CD4-positive, alpha-beta T cell treated with Interleukin-15 for 1 hour (primary cell): Measurements from ENCODE around the gene ESR1.
"Not testable (repeated sequence)": the region's sequence is repeated elsewhere in the genome, so short reads cannot be mapped to it uniquely, and the experiment has no call there.

Experiments
- DNase-seq: peaks from one replicate; pipeline ENCODE4 v3.0.0-alpha.2; 2020

Gene ESR1

DNA sequence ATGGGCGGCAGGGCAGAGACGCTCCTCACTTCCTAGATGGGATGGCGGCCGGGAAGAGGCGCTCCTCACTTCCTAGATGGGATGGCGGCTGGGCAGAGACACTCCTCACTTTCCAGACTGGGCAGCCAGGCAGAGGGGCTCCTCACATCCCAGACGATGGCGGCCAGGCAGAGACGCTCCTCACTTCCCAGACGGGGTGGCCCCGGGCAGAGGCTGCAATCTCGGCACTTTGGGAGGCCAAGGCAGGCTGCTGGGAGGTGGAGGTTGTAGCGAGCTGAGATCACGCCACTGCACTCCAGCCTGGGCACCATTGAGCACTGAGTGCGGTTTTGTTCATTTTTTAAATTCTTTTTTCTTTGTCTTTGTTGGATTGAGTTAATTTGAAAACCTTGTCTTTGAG, 92.3 kb downstream of the ESR1 start:
- DNase-seq = not testable (repeated sequence)

DNA sequence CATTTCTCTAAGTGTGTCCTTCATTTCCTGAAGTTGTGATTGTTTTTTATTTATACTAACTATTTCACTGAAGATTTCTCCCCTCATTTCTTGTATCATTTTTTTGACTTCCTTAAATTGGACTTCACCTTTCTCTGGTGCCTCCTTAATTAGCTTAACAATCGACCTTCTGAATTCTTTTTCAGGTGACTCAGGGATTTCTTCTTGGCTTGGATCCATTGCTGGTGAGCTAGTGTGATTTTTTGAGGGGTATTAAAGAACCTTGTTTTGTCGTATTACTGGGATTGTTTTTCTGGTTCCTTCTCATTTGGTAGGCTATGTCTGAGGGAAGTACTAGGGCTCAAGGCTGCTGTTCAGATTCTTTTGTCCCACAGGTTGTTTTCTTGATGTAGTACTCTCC, 92.8 kb downstream of the ESR1 start:
- no peak for DNase-seq

DNA sequence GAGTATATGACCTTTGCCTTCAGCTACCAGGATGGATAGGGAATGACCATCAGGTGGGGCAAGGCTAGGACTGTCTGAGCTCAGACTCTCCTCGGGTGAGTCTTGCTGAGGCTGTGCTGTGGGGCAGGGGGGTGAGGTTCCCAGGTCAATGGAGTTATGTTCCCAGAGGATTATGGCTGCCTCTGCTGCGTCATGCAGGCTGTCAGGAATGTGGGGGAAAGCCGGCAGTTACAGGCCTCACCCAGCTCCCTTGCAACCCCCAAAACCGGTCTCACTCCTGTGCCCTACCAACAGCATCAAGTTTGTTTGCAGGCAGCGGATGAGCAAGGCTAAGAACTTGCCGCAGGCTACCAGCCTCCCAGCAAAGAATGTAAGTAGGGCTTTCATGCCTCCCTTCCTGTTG, 93.5 kb downstream of the ESR1 start:
- DNase-seq = no peak

DNA sequence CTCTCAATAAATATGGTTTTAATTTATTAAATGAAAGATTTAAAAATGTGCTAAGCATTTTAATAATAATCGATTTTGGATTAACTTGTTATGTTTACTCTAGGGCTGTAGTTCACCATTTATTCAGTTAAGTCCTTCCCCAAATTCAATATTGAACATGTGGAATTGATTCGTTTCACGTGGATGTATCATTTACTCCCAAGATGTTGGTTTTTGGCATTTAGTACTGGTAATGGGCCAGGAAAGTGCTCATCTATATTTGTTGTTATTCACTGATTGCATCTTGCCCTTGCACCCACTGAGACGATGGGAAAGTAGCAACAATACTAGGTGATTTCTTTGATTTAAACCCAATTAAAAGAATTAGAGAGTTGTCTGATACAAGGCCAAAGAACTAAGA, 97.1 kb downstream of the ESR1 start:
- no peak for DNase-seq

DNA sequence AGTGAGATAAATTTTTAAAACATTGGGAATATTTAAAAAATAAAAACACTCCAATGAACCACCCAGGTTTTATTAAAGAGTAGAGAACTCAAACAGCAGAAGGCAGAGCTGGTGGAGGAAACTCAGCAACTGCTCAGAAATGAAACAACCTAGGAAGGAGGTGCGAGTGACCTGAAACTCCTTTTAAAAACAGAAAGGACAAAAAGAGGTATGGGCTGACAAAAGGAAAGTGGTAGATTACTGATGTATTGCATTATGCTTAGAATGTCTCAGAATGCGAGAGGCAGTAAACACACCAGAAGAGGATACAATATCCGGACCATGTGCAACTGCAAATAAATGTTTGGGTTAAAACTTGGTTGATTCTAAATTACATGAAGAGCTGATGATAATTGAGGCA, 97.6 kb downstream of the ESR1 start:
- DNase-seq = no peak

DNA sequence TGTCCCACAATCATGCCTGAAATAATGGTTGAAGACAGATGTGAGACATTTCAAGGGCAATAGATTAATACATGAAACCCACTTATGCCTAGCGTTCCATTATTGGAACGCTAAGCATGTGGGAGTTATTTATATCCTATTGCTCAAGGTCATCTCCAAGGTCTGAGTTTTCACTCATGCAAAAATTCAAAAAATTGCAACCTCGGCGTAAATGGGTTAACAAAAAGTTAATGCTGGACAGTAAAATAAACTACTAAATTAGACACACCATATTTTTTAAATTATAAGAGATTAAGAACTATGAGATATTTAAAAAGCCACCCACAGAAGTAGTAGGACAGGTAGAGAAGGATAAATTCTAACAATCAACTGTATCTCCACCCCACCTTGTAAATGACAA, 98.4 kb downstream of the ESR1 start:
- no peak for DNase-seq

DNA sequence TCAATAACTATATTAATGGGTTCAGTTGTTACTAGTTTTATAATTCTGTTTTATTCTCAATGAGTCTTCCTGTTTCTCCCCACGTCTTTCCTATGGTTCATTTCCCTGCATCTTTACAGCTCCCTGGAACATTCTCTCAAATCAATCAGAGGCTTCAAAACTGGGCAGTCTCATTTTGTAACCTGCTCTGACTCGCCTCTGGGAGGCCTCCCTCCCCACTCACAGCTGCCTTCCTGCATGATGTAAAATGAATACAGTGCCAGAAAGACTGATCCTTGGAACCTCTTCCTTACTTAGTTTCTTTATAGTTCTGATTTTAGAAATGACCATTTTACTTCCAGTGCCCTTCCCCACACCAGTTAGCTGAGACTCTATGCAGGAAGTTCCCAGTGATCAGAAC, 103.9 kb downstream of the ESR1 start:
- no peak for DNase-seq

DNA sequence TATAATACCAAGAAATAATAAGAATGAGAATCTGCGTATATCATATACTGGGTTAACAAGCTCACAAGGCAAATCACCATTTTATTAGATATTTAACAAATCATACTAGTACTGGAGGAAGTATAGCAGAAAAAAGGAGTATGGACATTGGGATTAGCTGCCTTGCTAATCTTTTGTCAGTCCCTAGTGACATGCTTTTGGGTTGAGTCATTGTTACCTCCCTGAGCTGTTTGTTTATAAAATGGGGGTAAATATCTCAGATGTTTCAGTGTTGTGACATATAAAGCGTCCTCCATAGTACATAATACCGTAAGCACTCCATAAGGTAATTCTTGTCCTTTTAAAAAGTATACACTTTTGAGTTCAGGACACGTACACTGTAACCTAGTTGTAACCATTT, 107.0 kb downstream of the ESR1 start:
- no peak for DNase-seq

DNA sequence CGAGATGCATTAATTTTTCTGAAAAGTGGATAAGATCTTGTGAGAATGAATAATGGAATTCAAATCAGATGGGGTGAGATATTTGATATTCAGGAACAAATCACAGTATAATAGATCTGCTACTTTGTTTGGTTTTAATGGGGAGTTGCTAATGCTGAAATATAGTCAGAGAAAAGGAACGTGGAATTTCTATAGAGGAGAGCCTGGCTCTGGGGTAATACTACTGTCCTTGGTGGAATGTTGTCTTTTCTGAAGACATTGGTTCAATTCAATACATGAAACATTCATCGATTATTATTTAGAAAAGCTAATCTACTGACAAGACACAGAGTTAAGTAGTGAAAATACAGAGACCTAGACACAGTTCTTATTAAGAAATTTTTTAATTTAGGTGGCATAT, 108.6 kb downstream of the ESR1 start:
- no peak for DNase-seq

DNA sequence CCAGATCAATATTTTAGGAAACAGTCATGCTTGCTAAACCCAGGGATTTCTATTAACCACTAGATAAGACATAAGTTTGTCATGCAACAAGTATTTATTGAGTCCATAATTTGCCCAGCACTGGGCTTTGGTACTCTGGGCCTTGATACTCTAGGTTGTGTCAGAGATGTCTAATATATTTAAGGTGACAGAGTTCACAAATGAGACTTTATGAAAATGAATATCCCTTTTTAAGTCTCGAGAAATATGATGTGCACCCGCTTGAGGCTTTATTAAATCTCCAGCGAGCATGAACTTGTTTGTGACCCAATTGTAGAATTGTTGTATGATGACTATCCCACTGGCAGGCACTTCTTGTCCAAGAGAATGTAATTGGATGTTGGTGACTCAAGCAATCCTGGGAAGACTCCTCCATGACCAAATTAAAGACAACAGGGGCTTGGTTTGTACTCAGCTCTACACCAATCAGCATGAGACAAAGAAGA, 109.2 kb downstream of the ESR1 start:
- DNase-seq = no peak

DNA sequence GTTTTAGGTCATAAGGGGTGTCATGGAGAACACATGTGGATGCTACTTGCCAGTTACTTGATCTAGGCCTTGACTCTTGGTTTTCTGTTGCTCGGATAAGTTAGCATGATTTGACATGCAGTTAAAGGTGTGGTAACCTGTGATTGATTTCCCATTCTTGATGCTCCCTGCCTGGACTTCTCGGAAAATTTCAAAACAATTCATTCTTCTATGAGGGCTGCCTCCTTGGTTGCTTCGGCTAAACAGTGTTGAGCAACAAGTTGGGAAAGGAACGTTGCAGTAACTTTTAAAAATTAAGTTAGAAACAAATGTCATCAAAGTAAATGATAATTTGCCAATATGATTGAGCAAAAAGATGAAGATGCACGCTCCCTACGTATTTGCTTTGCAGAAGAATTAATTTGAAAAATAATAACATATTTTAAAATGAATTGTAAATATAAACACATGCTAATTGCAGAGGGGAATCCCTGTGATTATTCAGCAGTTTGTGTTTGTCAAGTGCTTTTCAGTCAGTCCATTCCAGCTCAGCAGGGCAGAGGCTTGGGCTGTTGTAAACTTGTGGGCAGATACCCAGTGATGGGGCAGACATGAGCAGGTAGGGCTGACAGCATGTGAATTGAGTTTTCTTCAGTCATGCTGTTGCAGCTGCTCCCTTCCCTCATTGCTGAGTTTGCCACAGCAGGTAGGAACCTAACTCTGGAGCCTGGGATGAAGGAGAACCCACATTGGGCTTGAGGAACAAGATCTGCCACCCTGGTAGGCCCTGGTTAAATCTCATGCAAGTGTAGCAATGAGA, 110.2 kb downstream of the ESR1 start:
- no peak for DNase-seq

DNA sequence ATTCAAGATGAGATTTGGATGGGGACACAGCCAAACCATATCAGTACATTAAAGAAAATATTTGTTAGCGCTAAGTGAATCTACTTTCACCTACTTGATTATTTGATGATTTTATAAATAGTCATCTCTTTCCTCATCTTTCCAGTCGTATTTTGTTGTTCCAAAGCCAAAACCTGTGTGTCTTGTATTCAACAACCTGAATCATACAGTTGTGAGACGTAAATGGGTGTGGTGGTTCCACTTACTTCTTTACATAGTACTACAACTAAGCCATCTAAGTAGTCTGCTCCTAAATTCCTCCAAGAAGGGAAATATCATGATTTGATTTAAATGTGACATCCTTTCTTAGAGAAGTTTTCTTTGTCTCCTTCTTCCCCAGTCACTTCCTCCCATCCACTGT, 132.8 kb downstream of the ESR1 start:
- no peak for DNase-seq

DNA sequence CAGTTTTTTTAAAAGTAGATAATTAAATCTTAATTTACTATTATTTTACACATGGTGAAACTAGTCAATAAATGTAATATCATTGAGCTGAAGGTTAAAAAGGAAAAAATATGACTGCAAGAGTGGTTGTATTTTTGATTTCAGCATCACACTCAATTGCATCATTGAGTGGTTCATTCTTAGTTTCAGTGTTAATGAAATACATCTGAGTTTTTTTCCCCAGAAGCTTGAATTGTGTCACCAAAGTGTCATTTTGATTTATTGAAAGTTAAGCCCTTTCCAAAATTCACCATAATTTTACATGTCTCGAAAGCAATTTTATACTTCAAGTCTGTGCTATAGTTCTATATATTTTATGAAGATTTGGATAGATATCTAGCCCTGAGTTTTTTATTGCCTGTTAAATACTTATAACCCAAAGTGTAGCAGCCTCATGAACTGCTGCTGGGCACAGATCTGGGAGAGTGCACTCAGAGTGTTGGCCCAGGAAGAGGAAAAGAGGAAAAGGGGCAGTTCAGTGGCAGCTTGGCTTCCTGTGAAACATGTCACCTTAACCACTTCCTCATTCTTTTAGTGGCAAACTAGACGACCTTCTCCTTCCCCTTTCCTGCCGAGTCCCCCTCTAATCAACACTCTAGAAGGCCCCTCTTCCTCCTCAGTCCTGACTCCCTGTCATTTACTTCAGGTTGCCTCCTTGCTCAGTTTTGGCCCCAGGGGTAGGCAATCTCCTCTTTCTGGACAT, 140.7 kb downstream of the ESR1 start:
- peak; percentile 31 for DNase-seq

DNA sequence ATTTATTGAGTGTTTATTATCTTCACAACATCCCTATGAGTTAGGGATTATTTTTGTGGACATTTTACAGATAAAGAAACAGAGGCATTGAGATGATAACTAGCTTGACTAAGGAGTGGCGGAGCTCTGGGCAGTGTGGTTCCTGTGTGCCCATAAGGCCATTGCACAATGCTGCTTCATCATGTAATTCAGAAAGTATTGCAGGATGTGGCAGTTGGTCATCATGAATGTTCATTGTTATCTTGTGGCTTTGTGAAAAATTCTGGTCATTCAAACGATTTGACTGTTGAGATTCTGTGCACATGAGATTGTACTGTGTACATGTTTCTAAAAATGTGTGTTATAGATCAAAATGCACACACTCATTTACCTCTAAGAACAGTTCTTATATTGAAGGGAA, 150.8 kb downstream of the ESR1 start:
- DNase-seq = peak; percentile 26

DNA sequence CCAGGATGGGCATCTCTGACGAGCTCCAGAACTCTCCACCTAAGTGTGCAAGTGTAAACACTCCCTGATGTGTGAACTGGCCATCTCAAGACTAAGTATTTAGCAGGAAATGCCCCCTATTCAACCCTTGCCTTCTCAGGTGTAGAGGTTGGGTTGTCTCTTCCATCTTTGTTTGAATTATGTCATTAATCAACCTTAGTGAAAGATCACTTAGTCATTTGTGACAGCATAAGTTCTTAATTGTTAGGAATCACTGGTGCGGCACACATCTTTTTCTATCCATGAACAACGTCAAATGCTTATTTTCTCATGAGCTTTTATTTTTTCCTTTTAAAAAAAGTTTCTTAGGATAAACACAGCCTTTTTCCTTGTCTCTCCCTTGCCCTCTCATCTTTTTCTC, 151.6 kb downstream of the ESR1 start:
- DNase-seq = no peak

DNA sequence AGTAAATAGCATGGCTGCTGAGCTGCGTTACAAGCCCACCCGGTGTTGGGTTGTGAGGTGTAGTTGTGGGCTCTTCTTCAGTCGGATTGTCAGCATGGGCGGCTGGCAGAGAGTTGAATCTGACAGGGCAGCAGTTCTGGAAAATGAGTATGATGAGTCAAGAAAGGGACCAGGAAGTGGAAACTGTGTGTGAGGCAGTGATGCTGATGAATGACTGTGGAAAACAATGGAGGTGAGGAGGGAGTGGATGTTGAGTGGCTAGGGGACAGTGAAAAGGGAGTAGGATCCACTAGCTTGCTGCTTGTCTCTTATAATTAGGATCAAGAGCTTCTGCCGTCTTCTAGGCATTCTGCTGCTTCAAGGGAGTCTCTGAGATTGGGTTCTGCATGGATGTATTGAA, 154.3 kb downstream of the ESR1 start:
- DNase-seq = no peak

DNA sequence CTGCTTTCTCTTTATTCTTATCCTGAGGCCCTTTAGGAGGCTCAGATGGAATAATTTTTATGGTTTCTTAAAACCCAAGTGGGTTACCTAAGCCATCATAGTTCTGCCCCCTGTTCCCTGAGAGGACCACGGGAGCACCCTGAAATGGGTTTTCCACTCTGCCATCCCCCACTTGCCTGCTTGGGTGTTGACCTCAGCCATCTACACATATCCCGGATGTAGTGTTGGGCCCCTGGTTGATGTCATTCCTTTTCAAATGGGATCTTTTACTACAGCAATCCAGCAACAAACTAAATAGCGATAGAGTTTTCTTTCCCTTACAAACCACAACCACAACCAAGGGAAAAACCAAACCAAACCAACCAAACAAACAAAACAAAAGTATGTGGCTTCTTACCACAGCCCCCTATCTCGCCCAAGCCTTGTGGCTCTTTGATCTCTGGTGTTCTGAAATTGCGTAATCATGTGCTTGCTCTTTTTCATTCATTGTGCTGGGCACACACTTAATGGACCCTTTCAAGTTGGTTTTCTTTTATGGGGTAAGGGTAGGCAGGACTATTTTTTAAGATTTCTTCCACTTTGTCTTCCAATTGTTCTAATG, 154.9 kb downstream of the ESR1 start:
- DNase-seq = no peak

DNA sequence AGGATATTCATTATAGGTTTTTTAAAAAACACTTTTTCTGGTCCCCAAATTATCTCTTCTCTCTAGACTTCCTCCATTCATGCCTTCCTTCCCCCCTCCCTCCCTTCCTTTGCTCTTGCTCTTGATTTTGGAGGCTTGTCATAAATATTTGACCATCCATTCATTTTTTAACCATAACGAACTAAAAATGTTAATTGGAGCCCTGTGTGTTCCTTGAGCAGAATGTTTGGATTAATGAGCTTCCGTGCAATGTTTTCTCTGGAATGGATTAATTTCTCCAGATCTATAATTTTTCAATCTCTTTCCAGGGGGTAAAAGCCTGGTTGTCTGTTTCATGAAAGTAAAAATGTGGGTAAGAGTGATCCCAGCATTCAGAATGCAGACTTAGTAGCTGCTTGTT, 155.5 kb downstream of the ESR1 start:
- no peak for DNase-seq

DNA sequence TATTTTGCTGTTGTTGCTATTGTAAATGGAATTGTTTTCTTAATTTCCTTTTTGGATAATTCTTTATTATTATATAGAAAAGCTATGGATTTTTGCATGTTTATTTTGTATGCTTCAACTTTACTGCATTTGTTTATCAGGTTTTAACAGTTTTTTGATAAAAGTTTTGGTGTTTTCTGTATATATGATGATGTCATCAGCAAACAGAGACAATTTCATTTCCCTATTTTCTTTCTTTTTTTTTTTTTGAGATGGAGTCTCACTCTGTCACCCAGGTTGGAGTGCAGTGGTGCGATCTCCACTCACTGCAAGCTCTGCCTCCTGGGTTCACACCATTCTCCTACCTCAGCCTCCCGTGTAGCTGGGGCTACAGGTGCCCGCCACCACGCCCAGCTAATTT, 156.9 kb downstream of the ESR1 start:
- DNase-seq = not testable (repeated sequence)

DNA sequence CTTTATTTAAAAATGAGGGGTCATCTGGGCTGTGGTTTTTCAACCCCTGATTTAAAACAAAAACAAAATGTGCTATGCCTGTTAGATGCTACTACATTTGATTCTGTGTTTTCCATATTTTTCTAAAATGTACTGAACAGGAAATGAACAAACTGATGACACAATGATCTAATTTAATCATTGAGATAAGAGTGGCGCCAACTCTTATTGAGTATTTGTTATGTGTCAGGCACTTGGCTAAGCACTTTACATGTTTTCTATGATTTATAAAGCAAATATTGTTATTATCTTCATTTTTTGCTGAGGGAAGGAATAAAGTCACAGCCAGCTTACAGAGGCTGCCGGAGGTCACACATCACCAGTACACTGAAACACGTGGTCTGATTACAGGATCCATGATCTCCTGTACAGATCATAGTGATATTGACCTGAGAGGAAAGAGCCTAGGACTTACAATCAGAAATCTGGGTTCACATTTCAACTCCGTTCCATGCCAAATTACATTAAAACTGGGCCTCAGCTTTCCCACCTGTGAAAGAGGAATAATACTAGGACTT, 166.7 kb downstream of the ESR1 start:
- DNase-seq = no peak

DNA sequence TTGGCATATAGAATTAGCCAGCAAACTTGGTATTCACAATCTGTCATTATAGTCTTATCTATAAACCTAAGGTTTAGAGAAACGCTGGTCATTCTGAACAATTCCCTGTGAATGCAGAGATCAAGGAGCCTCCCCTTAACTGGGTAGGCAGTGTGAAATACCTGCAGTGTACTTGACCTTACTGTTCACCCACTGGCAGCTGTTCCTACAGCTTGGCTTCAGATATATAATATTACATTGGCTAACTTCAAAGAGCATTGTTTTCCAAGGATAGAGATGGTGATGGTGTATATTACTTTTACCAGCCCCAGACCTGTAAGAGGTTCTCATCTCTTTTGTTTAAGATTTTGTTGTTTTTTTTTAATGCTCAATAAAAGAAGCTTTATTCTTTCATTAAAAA, 168.3 kb downstream of the ESR1 start:
- DNase-seq = no peak

DNA sequence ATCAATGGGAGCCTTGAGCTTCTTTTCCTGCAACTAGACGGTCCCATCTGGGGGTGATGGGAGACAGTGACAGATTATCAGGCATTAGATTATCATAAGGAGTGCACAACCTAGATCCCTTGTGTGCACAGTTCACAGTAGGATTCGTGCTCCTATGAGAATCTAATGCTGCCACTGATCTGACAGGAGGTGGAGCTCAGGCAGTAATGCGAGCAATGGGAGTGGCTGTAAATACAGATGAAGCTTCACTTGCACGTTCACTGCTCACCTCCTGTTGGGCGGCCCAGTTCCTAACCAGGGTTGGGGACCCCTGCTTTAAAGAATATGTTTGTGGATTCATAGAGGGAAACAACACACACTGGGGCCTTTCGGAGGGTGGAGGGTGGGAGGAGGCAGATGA, 180.7 kb downstream of the ESR1 start:
- not testable (repeated sequence) for DNase-seq

DNA sequence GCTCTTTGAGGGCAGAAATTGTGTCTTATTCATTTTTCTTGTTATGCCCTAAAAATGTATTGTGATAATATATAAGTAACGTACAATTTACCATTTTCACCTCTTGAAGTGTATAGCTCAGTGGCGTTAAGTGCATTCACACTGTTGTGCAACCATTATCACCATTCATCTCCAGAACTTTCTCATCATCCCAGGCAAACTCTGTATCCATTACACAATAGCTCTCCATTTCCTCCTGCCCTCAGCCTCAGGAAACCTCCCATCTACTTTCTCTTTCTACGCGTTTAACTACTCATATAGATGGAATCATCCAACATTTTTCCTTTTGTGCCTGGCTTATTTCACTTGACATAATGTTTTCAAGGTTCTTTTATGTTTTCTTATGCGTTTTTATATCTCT, 184.6 kb downstream of the ESR1 start:
- no peak for DNase-seq

DNA sequence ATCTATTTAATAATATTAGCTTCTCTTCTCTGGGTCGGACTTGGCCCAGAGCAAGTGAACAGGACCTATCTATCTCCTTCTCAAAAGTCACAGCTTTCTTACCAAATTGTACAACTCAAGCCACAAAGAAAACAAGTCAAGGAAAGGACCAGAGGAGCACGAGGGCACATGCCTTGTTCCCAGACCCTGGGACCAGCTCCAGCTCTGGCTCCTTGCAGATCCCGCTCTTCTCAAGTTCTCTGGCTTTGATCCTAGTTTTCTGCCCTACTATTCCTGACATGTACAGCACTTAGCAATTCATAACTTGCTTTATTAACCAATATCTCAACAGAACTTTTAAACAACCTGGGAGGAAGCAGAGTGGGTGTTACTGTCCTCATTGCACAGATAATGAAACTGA, 185.9 kb downstream of the ESR1 start:
- no peak for DNase-seq
